HFFc6 (cell line): Measurements from ENCODE around the gene KIAA1755. TPM values are rescaled to one million over a fixed set of nuclear protein-coding genes. Genes with fewer than 3 reads are reported as not detected.

Experiments
- DNase-seq: peaks from one replicate; pipeline ENCODE4 v3.0.0-alpha.2; 2018
- H3K27ac Mint-ChIP-seq: 2 replicates; pipeline ENCODE4 v1.8.0; 2020; ENCODE audit warnings: mild to moderate bottlenecking, mixed read lengths
- H3K27me3 Mint-ChIP-seq: 2 replicates; pipeline ENCODE4 v1.8.0; 2021; ENCODE audit warnings: mild to moderate bottlenecking, moderate library complexity, mixed read lengths; ENCODE audit not compliant: insufficient read depth
- H3K36me3 Mint-ChIP-seq: 2 replicates; pipeline ENCODE4 v1.8.0; 2021; ENCODE audit warnings: low read depth, mixed read lengths
- H3K4me1 Mint-ChIP-seq: 2 replicates; pipeline ENCODE4 v1.8.0; 2020; ENCODE audit warnings: low read depth, mixed read lengths
- H3K4me3 Mint-ChIP-seq: 2 replicates; pipeline ENCODE4 v1.8.0; 2020; ENCODE audit warnings: mild to moderate bottlenecking, moderate library complexity, mixed read lengths
- H3K9me3 Mint-ChIP-seq: 2 replicates; pipeline ENCODE4 v1.8.0; 2020; ENCODE audit warnings: mild to moderate bottlenecking, mixed read lengths
- CTCF ChIP-seq: fragments of 200-600 bp; sonication (generic); IDR thresholded peaks from 2 replicates; pipeline ENCODE4 v1.5.0; 2021; ENCODE audit warnings: antibody characterized with exemption, mild to moderate bottlenecking
- total RNA-seq, 6 experiments: library from RNA; stranded (reverse); fragmentation: NEBNext Ultra II Directional; extraction: Animal tissue kit (Norgen Biotek cat#: 25700); gene quantifications; 2 replicates in 1 of 6; 3 replicates in 5 of 6; pipeline ENCODE4 v1.2.3, GENCODE V29; 2021

KIAA1755 gene
- total RNA-seq, 6 experiments from 2014 or later, result 1.2 to 4.4 (median 2.2) TPM

GRCh38 chr20:38177201-38177600 lies 83.3 kb downstream of the KIAA1755 start:
- H3K9me3 Mint-ChIP-seq, result no peaks in the 10 kb centered on the region
- H3K4me3 Mint-ChIP-seq, result no peak overlapping the region
- H3K36me3 Mint-ChIP-seq, result no peaks in the 10 kb centered on the region
- TF ChIP-seq CTCF, result no peak
- peaks cover 72% of the 10 kb centered on the region for H3K4me1 Mint-ChIP-seq
- H3K27me3 Mint-ChIP-seq, result peaks cover 4% of the 10 kb centered on the region
- H3K27ac Mint-ChIP-seq, result no peak overlapping the region
- DNase-seq, result no peak

- no peak for TF ChIP-seq CTCF
- H3K4me3 Mint-ChIP-seq, result no peak overlapping the region; the same call in 1 of the 2 replicates
- H3K9me3 Mint-ChIP-seq, result no peaks in the 10 kb centered on the region
- peaks cover 4% of the 10 kb centered on the region for H3K27me3 Mint-ChIP-seq
- H3K4me1 Mint-ChIP-seq, result peaks cover 72% of the 10 kb centered on the region
- no peak for DNase-seq
- no peak overlapping the region for H3K27ac Mint-ChIP-seq
- H3K36me3 Mint-ChIP-seq, result no peaks in the 10 kb centered on the region
Observed at GRCh38 chr20:38175304-38176180, 85.0 kb downstream of the KIAA1755 start.

- Mint-ChIP-seq H3K4me1 (peaks cover 72% of the 10 kb centered on the region), H3K4me3 (peak overlapping the region; percentile 30; the same call in 1 of the 2 replicates), H3K27me3 (peaks cover 2% of the 10 kb centered on the region), H3K36me3 (no peaks in the 10 kb centered on the region), H3K9me3 (no peaks in the 10 kb centered on the region), H3K27ac (peak overlapping the region; percentile 77)
- peak; percentile 85 for DNase-seq
- TF ChIP-seq CTCF, result peak; percentile 41; the same call in 1 of the 2 replicates
Observed at GRCh38 chr20:38173237-38174156, 87.0 kb downstream of the KIAA1755 start.

GRCh38 chr20:38172408-38172807 lies 88.1 kb downstream of the KIAA1755 start:
- peak overlapping the region; percentile 48 for H3K4me3 Mint-ChIP-seq
- peaks cover 72% of the 10 kb centered on the region for H3K4me1 Mint-ChIP-seq
- H3K27ac Mint-ChIP-seq, result peak overlapping the region; percentile 82
- no peak for DNase-seq
- no peaks in the 10 kb centered on the region for H3K9me3 Mint-ChIP-seq
- TF ChIP-seq CTCF, result peak; percentile 64
- H3K27me3 Mint-ChIP-seq, result peaks cover 2% of the 10 kb centered on the region
- no peaks in the 10 kb centered on the region for H3K36me3 Mint-ChIP-seq

GRCh38 chr20:38171675-38172043 lies 88.9 kb downstream of the KIAA1755 start:
- DNase-seq, result no peak
- Mint-ChIP-seq H3K36me3 (no peaks in the 10 kb centered on the region), H3K27me3 (peaks cover 2% of the 10 kb centered on the region; the same call in 1 of the 2 replicates), H3K4me3 (no peak overlapping the region), H3K9me3 (no peaks in the 10 kb centered on the region), H3K4me1 (peaks cover 79% of the 10 kb centered on the region), H3K27ac (peak overlapping the region; percentile 82)
- TF ChIP-seq CTCF, result no peak
